ENCODE measurements around the gene CDCA3. TPM values are rescaled to one million over a fixed set of nuclear protein-coding genes. Genes with fewer than 3 reads are reported as not detected.
A peak's percentile ranks its signal among the peaks of the same experiment; 100 is the strongest.

The CDCA3 gene
- polyA plus RNA-seq, 1 experiment: 57.1 TPM

DNA sequence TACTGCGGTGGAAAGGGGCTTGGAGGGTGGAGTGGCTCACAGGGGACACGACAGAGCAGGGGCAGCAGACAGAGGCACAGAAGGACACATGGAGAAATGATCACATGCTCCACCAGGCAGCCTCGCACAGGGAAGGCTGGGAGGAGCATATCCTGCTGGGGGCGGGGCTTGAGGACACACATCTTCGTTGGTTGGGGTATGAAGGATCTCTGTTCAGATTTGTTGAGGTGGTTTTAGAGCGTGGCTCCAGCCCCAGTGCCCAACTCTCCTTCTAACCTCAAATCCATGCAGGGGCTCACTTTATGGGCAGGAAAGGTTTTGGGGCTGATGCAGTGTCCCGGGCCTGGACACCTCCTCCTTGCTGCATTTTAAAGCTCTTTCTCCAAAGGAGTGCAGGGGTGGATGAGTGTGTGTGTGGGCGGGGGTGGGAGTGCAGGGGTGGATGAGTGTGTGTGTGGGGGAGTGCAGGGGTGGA is 23.6 kb downstream of the CDCA3 start:
- peak; percentile 27 for DNase-seq (ENCODE audit: low read depth)
- CTCF ChIA-PET: interaction anchor here (0.9 to 12.9 kb wide), 9 partner anchors 25 to 74 kb away, joined by 3 to 92 read pairs (median 6); partner anchors contain the start of genes CDCA3, MLF2, PTMS and USP5
- Histone ChIP-seq H3K36me3 (ENCODE audit: control insufficient read depth, insufficient read depth, low read length) (peaks cover 16% of the 10 kb centered on the region), H3K4me3 (ENCODE audit: low read depth, low read length) (peak overlapping the region; percentile 93), H3K27me3 (ENCODE audit: control insufficient read depth, insufficient read depth, low read length) (0 out of 2 replicates have a peak, but pooled peaks cover under 1% of the 10 kb centered on the region)
- TF ChIP-seq, protein P1, sequence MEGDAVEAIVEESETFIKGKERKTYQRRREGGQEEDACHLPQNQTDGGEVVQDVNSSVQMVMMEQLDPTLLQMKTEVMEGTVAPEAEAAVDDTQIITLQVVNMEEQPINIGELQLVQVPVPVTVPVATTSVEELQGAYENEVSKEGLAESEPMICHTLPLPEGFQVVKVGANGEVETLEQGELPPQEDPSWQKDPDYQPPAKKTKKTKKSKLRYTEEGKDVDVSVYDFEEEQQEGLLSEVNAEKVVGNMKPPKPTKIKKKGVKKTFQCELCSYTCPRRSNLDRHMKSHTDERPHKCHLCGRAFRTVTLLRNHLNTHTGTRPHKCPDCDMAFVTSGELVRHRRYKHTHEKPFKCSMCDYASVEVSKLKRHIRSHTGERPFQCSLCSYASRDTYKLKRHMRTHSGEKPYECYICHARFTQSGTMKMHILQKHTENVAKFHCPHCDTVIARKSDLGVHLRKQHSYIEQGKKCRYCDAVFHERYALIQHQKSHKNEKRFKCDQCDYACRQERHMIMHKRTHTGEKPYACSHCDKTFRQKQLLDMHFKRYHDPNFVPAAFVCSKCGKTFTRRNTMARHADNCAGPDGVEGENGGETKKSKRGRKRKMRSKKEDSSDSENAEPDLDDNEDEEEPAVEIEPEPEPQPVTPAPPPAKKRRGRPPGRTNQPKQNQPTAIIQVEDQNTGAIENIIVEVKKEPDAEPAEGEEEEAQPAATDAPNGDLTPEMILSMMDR (IDR thresholded peaks at IDR 0.05; ENCODE audit: insufficient read depth, low read depth, low read length): no peak
- POLR2A ChIA-PET: interaction anchor here (0.6 kb wide), 2 partner anchors 39 to 43 kb away, joined by 5 to 8 read pairs; no protein-coding TSS in a partner anchor

DNA sequence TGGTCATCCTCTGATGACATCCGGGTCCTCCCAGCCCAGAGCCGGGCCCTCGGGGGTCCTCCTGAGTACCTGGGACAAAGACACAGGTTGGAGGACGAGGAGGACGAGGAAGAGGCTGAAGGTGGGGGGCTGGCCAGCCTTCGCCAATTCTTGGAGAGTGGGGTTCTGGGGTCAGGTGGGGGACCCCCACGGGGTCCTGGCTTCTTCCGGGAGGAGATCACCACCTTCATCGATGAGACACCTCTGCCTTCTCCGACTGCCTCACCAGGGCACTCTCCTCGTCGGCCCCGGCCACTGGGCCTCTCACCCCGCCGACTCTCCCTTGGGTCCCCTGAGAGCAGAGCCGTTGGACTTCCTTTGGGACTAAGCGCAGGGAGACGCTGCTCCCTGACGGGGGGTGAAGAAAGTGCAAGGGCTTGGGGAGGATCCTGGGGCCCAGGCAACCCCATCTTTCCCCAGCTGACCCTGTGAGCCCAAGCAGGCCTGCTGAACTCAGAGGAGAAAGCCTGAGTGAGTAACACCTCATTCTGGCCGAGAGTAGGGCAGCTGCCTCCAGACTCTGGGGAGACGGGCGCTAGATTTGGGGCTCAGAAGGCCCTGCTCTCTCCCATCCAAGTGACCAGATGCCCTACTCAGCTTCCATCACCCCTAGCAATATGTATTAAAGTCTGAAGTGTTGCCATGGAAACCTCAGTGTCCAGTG is 24.2 kb downstream of the CDCA3 start:
- DNase-seq (ENCODE audit: low read depth): no peak
- no peak overlapping the region for H3K4me3 ChIP-seq (ENCODE audit: low read depth, low read length)
- ChIA-PET POLR2A (interaction anchor here (0.6 kb wide), 1 partner anchor 40 kb away, joined by 8 read pairs; no protein-coding TSS in a partner anchor), CTCF (interaction anchor here (0.8 to 12.9 kb wide), 12 partner anchors 21 to 102 kb away, joined by 3 to 92 read pairs (median 6); partner anchors contain the start of genes CDCA3, MLF2, PTMS and SPSB2)
- H3K36me3 ChIP-seq (ENCODE audit: control insufficient read depth, insufficient read depth, low read length): peaks cover 11% of the 10 kb centered on the region
- H3K27me3 ChIP-seq (ENCODE audit: control insufficient read depth, insufficient read depth, low read length): peaks cover 3% of the 10 kb centered on the region; the same call in 1 of the 2 replicates
- TF ChIP-seq, protein P1 (IDR thresholded peaks at IDR 0.05; ENCODE audit: insufficient read depth, low read depth, low read length): no peak

DNA sequence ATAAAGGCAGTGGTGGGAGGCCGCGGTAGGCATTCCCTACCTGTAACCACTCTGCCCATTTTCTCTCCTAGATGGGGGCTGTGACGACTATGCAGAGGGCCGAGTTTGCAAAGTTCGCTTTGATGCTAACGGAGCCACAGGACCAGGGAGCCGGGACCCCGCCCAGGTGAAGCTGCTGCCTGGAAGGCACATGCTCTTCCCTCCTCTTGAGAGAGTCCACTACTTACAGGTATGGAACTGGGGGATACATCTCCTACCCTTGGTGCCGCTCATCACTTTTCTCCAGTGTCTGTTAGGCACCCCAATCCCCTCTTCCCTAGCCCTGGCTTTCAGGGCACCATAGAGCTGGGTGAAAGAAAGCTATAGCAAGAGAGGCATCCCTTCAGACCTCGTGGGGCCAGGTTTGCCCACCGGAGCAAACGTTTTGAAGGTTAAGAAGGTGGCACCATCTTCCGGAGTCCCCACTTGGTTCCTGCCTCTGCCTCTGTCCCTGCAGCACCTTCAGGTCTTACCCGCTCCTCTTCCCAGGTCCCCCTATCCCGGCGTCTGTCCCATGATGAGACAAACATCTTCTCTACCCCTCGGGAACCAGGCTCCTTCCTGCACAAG is 24.9 kb downstream of the CDCA3 start:
- H3K36me3 ChIP-seq (ENCODE audit: control insufficient read depth, insufficient read depth, low read length): peaks cover 5% of the 10 kb centered on the region
- ChIA-PET CTCF (interaction anchor here (0.5 to 12.9 kb wide), 21 partner anchors 8 to 241 kb away, joined by 3 to 92 read pairs (median 5); partner anchors contain the start of genes CDCA3, GNB3, MLF2 and PTMS), POLR2A (no interaction called here)
- TF ChIP-seq, protein P1 (IDR thresholded peaks at IDR 0.05; ENCODE audit: insufficient read depth, low read depth, low read length): no peak
- no peak overlapping the region for H3K4me3 ChIP-seq (ENCODE audit: low read depth, low read length)
- H3K27me3 ChIP-seq (ENCODE audit: control insufficient read depth, insufficient read depth, low read length): peaks cover 3% of the 10 kb centered on the region; the same call in 1 of the 2 replicates
- DNase-seq (ENCODE audit: low read depth): no peak

DNA sequence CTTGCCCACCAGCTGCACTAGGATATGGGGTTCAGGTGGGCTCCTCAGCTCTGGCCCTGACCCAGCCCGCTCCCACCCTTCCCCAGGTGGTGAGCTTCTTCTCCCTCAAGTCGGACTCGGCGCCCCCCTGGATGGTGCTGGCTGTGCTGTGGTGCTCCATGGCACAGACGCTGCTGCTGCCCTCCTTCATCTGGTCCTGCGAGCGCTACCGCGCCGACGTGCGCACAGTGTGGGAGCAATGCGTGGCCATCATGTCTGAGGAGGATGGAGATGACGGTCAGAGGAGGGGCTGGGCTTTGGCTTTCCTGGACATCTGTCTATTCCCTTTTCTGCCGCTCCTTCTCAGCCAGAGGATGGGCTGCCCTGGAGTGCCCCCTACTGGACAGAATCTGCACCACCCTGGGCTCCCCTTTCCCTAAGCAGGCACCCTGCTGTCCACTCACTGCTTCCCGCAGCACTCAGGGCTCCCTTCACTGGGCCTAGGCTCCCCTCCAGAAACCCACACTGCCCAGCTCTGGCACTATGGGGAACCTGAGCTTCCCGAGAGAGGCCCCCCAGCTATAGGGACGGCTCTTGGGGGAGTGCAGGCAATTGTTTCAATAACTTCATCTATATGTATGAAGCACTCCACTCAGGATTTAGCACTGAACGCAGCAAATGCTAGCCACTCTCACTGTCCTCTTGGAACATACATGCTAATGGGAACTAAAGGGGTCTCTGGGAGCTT is 25.5 kb downstream of the CDCA3 start:
- TF ChIP-seq, protein P1 (IDR thresholded peaks at IDR 0.05; ENCODE audit: insufficient read depth, low read depth, low read length): peak; percentile 97

More for the DNA sequence above, 25.5 kb downstream of the CDCA3 start:
- POLR2A ChIA-PET: no interaction called here
- H3K27me3 ChIP-seq (ENCODE audit: control insufficient read depth, insufficient read depth, low read length): peaks cover 3% of the 10 kb centered on the region; the same call in 1 of the 2 replicates
- CTCF ChIA-PET: interaction anchor here (0.5 to 12.9 kb wide), 34 partner anchors 9 to 241 kb away, joined by 3 to 92 read pairs (median 4); partner anchors contain the start of genes CDCA3, COPS7A, GNB3 and MLF2
- DNase-seq (ENCODE audit: low read depth): no peak
- H3K36me3 ChIP-seq (ENCODE audit: control insufficient read depth, insufficient read depth, low read length): no peaks in the 10 kb centered on the region; the same call in none of the 2 replicates
- H3K4me3 ChIP-seq (ENCODE audit: low read depth, low read length): peak overlapping the region; percentile 32

Measured in BJ (cell line).